HG02588 (cell line): Measurements from ENCODE around the gene CLK2.
"Not testable (repeated sequence)": the region's sequence is repeated elsewhere in the genome, so short reads cannot be mapped to it uniquely, and the experiment has no call there.

Experiments
- ATAC-seq: cut with Tn5 transposase; IDR thresholded peaks from one replicate; pipeline ENCODE4 v1.9.1; 2021; ENCODE audit warnings: mild to moderate bottlenecking, moderate library complexity; ENCODE audit not compliant: unreplicated experiment

The CLK2 gene

GRCh38 chr1:155268630-155269029 lies 4.7 kb downstream of the CLK2 start:
- no peak for ATAC-seq

- ATAC-seq: no peak
Observed at GRCh38 chr1:155267373-155267772, 5.9 kb downstream of the CLK2 start.

- no peak for ATAC-seq
Observed at GRCh38 chr1:155266553-155266952, 6.8 kb downstream of the CLK2 start.

GRCh38 chr1:155263067-155263466 lies 10.2 kb downstream of the CLK2 start:
- ATAC-seq: no peak

GRCh38 chr1:155261852-155262673 lies 11.2 kb downstream of the CLK2 start, which contains the start of gene SCAMP3:
Gene SCAMP3, minus strand, starts transcription at chr1:155262360. Its CDS starts 209 bp downstream, at chr1:155262151.
- peak; percentile 87 for ATAC-seq

- ATAC-seq: peak; percentile 5
Observed at GRCh38 chr1:155261493-155261851, 11.8 kb downstream of the CLK2 start.

GRCh38 chr1:155260276-155260675 lies 13.0 kb downstream of the CLK2 start:
- no peak for ATAC-seq

- ATAC-seq: no peak
Observed at GRCh38 chr1:155256058-155256852, 17.0 kb downstream of the CLK2 start.

GRCh38 chr1:155255243-155256007 lies 17.9 kb downstream of the CLK2 start, which contains the start of gene ENTREP3:
Gene ENTREP3, minus strand, starts transcription at chr1:155255483. Its CDS starts 606 bp downstream, at chr1:155254877.
- ATAC-seq: peak; percentile 51

GRCh38 chr1:155254714-155255242 lies 18.5 kb downstream of the CLK2 start:
- no peak for ATAC-seq

GRCh38 chr1:155254228-155254713 lies 19.0 kb downstream of the CLK2 start:
- no peak for ATAC-seq

GRCh38 chr1:155253797-155254196 lies 19.5 kb downstream of the CLK2 start:
- no peak for ATAC-seq

- ATAC-seq: no peak
Observed at GRCh38 chr1:155253208-155253607, 20.1 kb downstream of the CLK2 start.

- ATAC-seq: no peak
Observed at GRCh38 chr1:155251566-155251965, 21.7 kb downstream of the CLK2 start.

GRCh38 chr1:155250633-155251449 lies 22.5 kb downstream of the CLK2 start:
- ATAC-seq: peak; percentile 83

- no peak for ATAC-seq
Observed at GRCh38 chr1:155250246-155250632, 23.1 kb downstream of the CLK2 start.

- no peak for ATAC-seq
Observed at GRCh38 chr1:155247667-155248553, 25.4 kb downstream of the CLK2 start.

GRCh38 chr1:155246796-155247195 lies 26.5 kb downstream of the CLK2 start:
- ATAC-seq: not testable (repeated sequence)

- no peak for ATAC-seq
Observed at GRCh38 chr1:155245163-155245524, 28.2 kb downstream of the CLK2 start.
